ENCODE data around the gene IRF2BPL.
A peak's percentile ranks its signal among the peaks of the same experiment; 100 is the strongest.

The IRF2BPL gene

GRCh38 chr14:77053046-77053841, 24.7 kb upstream of the IRF2BPL start:
- DNase-seq = peak; percentile 80

- no peak for DNase-seq
Measured at GRCh38 chr14:77052281-77053044, 24.0 kb upstream of the IRF2BPL start.

- DNase-seq = no peak
Measured at GRCh38 chr14:77051116-77051515, 22.6 kb upstream of the IRF2BPL start.

GRCh38 chr14:77046721-77047120, 18.2 kb upstream of the IRF2BPL start:
- no peak for DNase-seq

- DNase-seq = no peak
Measured at GRCh38 chr14:77045238-77046162, 17.0 kb upstream of the IRF2BPL start.

GRCh38 chr14:77044783-77045237, 16.3 kb upstream of the IRF2BPL start:
- DNase-seq = no peak

- DNase-seq = no peak
Measured at GRCh38 chr14:77043984-77044485, 15.5 kb upstream of the IRF2BPL start.

GRCh38 chr14:77043177-77043983, 14.9 kb upstream of the IRF2BPL start:
- no peak for DNase-seq

- no peak for DNase-seq
Measured at GRCh38 chr14:77041881-77042545, 13.5 kb upstream of the IRF2BPL start.

- DNase-seq = peak; percentile 37
Measured at GRCh38 chr14:77040741-77041653, 12.5 kb upstream of the IRF2BPL start.

- peak; percentile 96 for DNase-seq
Measured at GRCh38 chr14:77040059-77040740, 11.7 kb upstream of the IRF2BPL start.

GRCh38 chr14:77039285-77040058, 11.0 kb upstream of the IRF2BPL start:
- no peak for DNase-seq

GRCh38 chr14:77037938-77038568, 9.5 kb upstream of the IRF2BPL start:
- peak; percentile 17 for DNase-seq

- no peak for DNase-seq
Measured at GRCh38 chr14:77037215-77037937, 8.9 kb upstream of the IRF2BPL start.

- DNase-seq = no peak
Measured at GRCh38 chr14:77036484-77037214, 8.1 kb upstream of the IRF2BPL start.

- no peak for DNase-seq
Measured at GRCh38 chr14:77035267-77035666, 6.8 kb upstream of the IRF2BPL start.

Measured in effector CD8-positive, alpha-beta T cell (primary cell).